Gastroesophageal sphincter (tissue), 4 donors: Measurements from ENCODE around the gene FAM131C. TPM values are rescaled to one million over a fixed set of nuclear protein-coding genes. Genes with fewer than 3 reads are reported as not detected.

Experiments
- ATAC-seq: fragments of 150-250 bp; one replicate; pipeline ENCODE4 v1.9.1; 2016; ENCODE audit warnings: mild to moderate bottlenecking, moderate library complexity
- H3K27ac ChIP-seq, 4 donors: fragments of 200-600 bp; sonication (generic) in 3 of 4; 1 replicate in 3 of 4; 2 replicates in 1 of 4; pipeline ENCODE4 v1.5.1; 2016 to 2019
- H3K27me3 ChIP-seq: fragments of 200-600 bp; sonication (generic); one replicate; pipeline ENCODE4 v1.5.1; 2019
- H3K36me3 ChIP-seq, 2 donors: fragments of 200-600 bp; sonication (generic); one replicate each; pipeline ENCODE4 v1.5.1; 2019; ENCODE audit warnings: control low read depth in 1 of 2
- H3K4me1 ChIP-seq, 3 donors: fragments of 200-600 bp; sonication (generic); 1 replicate in 2 of 3; 2 replicates in 1 of 3; pipeline ENCODE4 v1.5.1; 2016 to 2019; ENCODE audit warnings: control low read depth in 2 of 3
- H3K4me3 ChIP-seq, 2 donors: fragments of 200-600 bp; sonication (generic); one replicate each; pipeline ENCODE4 v1.5.1; 2019; ENCODE audit warnings: mild to moderate bottlenecking in 1 of 2, moderate library complexity in 1 of 2
- H3K9me3 ChIP-seq, 3 donors: fragments of 200-600 bp; sonication (generic); one replicate each; pipeline ENCODE4 v1.5.1; 2017 to 2019; ENCODE audit warnings: control low read depth in 2 of 3
- CTCF ChIP-seq, 4 experiments: fragments of 200-600 bp in 2 of 4; fragments of 450-650 bp in 2 of 4; sonication (generic) in 1 of 4; IDR thresholded peaks; one replicate each; pipeline ENCODE4 v1.5.1; 2017 to 2019; ENCODE audit warnings: antibody characterized with exemption in 4 of 4, mild to moderate bottlenecking in 2 of 4, moderate library complexity in 2 of 4
- EP300 ChIP-seq: sonication (generic); formaldehyde crosslinking; IDR thresholded peaks from one replicate; pipeline ENCODE4 v1.6.1; 2017; ENCODE audit warnings: antibody characterized with exemption, mild to moderate bottlenecking
- POLR2A ChIP-seq, 2 donors: fragments of 450-650 bp; IDR thresholded peaks; one replicate each; pipeline ENCODE4 v1.6.1; 2017; ENCODE audit warnings: antibody characterized with exemption in 2 of 2, mild to moderate bottlenecking in 2 of 2, moderate library complexity in 1 of 2
- POLR2AphosphoS5 ChIP-seq: sonication (generic); formaldehyde crosslinking; IDR thresholded peaks from one replicate; pipeline ENCODE4 v1.6.1; 2017; ENCODE audit warnings: antibody characterized with exemption
- WGBS, 2 donors: methylation state at CpG; one replicate each; pipeline ENCODE4 v1.1.5; 2018; ENCODE audit warnings: low coverage in 1 of 2; 5-methylcytosine and 5-hydroxymethylcytosine counted together
- total RNA-seq, 4 donors: library from RNA; depleted of rRNA; stranded (reverse); fragments of >200 nt; gene quantifications; one replicate each; pipeline ENCODE4 v1.1.0, GENCODE V29; 2016

Gene FAM131C
- total RNA-seq, 4 donors from 2014 or later: not detected

DNA sequence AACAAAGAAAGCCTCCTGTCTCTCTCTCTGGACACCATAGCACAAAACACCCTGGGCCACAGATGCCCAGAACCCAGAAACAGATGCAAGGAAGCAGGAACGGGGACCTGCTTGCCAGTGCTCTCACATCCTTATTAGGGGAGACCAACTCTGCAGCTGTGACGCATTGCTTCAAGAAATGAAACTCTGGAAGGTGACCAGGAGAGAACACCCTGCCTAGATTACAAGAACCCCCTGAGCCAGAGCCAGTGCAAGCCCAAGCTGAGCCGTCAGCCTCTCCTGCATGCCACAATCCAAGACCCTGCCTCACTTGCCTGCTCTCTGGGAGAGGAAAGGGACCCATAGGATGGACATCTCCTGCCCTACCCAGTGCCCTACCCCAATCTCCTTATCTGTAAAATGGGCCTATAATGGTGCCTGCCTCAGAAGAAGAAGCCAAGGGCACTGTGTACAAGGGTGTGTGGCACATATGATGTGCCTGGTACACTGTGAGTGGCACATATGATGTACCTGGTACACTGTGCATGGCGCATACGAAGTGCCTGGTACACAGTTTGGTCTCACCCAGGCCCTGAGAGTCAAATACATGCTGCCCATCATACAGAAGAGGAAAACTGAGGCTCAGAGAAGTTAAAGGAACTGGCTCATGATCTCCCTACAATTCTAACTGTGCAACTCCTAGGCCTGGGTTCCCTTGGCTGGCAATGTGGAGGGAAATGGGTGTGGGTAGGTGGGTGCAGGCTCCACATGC lies 16.8 kb upstream of the FAM131C start:
- Histone ChIP-seq H3K27me3 (no peaks in the 10 kb centered on the region), H3K27ac (no peak overlapping the region), H3K36me3 (no peaks in the 10 kb centered on the region), H3K4me3 (no peak overlapping the region), H3K9me3 (no peaks in the 10 kb centered on the region), H3K4me1 (no peaks in the 10 kb centered on the region)
- 78 to 100% methylated on average over 1 to 3 of the region's 5 CpGs for WGBS, 2 donors
- TF ChIP-seq EP300: no peak
- TF ChIP-seq POLR2AphosphoS5: no peak
- no peak for TF ChIP-seq CTCF (IDR thresholded peaks at IDR 0.05)
- no peak for TF ChIP-seq POLR2A (IDR thresholded peaks at IDR 0.05)
- no peak for ATAC-seq

- Histone ChIP-seq H3K4me1 (no peaks in the 10 kb centered on the region), H3K4me3 (no peak overlapping the region), H3K9me3 (no peaks in the 10 kb centered on the region), H3K27me3 (no peaks in the 10 kb centered on the region), H3K36me3 (no peaks in the 10 kb centered on the region), H3K27ac (no peak overlapping the region)
- no CpG with 5 or more reads among the region's 9 CpGs for WGBS, 2 donors
- ATAC-seq: no peak
- TF ChIP-seq EP300 (no peak), POLR2AphosphoS5 (no peak), POLR2A (IDR thresholded peaks at IDR 0.05) (no peak), CTCF (IDR thresholded peaks at IDR 0.05) (no peak)
These were observed 15.5 kb upstream of the FAM131C start for GRCh38 chr1:16088996-16089395.

- H3K27ac ChIP-seq: no peak overlapping the region
- no peaks in the 10 kb centered on the region for H3K36me3 ChIP-seq
- 80 to 81% methylated on average over 2 to 5 of the region's 17 CpGs for WGBS, 2 donors
- H3K27me3 ChIP-seq: no peaks in the 10 kb centered on the region
- TF ChIP-seq EP300 (no peak), CTCF (IDR thresholded peaks at IDR 0.05) (no peak), POLR2AphosphoS5 (no peak), POLR2A (IDR thresholded peaks at IDR 0.05) (no peak)
- H3K4me3 ChIP-seq: no peak overlapping the region
- ATAC-seq: no peak
- no peaks in the 10 kb centered on the region for H3K4me1 ChIP-seq
- no peaks in the 10 kb centered on the region for H3K9me3 ChIP-seq
These were observed 15.0 kb upstream of the FAM131C start for GRCh38 chr1:16088351-16088911.

- WGBS, 2 donors: 30 to 67% methylated on average over 1 to 2 of the region's 7 CpGs
- no peak overlapping the region for H3K4me3 ChIP-seq
- no peaks in the 10 kb centered on the region for H3K36me3 ChIP-seq
- H3K27me3 ChIP-seq: no peaks in the 10 kb centered on the region
- H3K27ac ChIP-seq: no peak overlapping the region
- no peaks in the 10 kb centered on the region for H3K4me1 ChIP-seq
- H3K9me3 ChIP-seq: no peaks in the 10 kb centered on the region
- no peak for ATAC-seq
- TF ChIP-seq CTCF (IDR thresholded peaks at IDR 0.05) (no peak), POLR2A (IDR thresholded peaks at IDR 0.05) (no peak), POLR2AphosphoS5 (no peak), EP300 (no peak)
These were observed 14.3 kb upstream of the FAM131C start for GRCh38 chr1:16087733-16088132.

DNA sequence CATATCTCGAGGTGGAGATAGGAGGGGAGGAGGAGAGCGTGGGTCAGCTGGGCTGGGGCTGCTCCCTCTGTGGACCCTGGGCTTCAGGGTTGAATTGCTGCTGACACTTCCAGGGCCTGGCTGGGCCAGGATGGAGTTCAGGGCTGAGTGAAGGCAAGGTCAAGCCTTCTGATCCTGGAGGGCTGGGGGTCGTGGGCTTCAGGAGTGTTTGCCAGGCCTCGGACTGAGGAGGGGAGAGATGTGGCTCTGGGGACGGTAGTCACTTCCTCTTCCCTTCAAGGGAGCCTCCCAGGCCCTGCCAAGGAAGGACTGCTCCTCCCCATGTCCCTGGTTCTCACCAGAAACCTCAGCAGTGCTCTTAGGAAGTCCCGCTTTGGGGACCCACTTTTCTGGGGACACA lies 12.1 kb upstream of the FAM131C start:
- 100% methylated on average over 2 of the region's 6 CpGs; no CpG with 5 or more reads in 1 of the 2 donors for WGBS, 2 donors
- Histone ChIP-seq H3K27ac (no peak overlapping the region), H3K4me3 (no peak overlapping the region), H3K36me3 (no peaks in the 10 kb centered on the region), H3K27me3 (no peaks in the 10 kb centered on the region), H3K9me3 (no peaks in the 10 kb centered on the region), H3K4me1 (no peaks in the 10 kb centered on the region)
- ATAC-seq: no peak
- TF ChIP-seq CTCF (IDR thresholded peaks at IDR 0.05): no peak
- no peak for TF ChIP-seq POLR2A (IDR thresholded peaks at IDR 0.05)
- TF ChIP-seq EP300: no peak
- no peak for TF ChIP-seq POLR2AphosphoS5
